AG09319 (cell line): ENCODE data around the gene PELI3.

ENCODE experiments used
- DNase-seq: peaks from one replicate; pipeline ENCODE4 v3.0.0-alpha.2; 2010; ENCODE audit warnings: low read depth; ENCODE audit errors: extremely low read depth
- TF ChIP-seq, protein P1 (sequence below): IDR thresholded peaks from 2 replicates; pipeline ENCODE4 v1.5.1; 2011; ENCODE audit warnings: low read depth, mild to moderate bottlenecking, inconsistent platforms, low read length, moderate library complexity

PELI3 gene

DNA sequence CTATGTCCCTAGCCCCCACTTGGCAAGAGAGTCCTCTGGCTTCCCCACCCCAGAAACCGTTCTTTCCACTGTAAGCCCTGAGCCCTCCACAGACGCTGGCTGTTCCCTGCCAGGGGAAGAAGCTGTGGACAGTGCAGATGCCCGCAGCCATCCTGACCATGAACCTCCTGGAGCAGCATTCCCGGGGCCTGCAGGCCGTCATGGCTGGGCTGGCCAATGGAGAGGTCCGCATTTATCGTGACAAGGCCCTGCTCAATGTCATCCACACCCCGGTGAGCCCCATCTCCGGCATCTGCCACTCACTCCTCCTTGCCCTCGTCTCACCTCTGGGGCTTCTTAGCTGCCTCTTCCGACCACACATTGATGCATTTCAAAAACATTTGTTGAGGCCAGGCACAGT lies 56.9 kb downstream of the PELI3 start:
- DNase-seq: no peak
- TF ChIP-seq, protein P1, sequence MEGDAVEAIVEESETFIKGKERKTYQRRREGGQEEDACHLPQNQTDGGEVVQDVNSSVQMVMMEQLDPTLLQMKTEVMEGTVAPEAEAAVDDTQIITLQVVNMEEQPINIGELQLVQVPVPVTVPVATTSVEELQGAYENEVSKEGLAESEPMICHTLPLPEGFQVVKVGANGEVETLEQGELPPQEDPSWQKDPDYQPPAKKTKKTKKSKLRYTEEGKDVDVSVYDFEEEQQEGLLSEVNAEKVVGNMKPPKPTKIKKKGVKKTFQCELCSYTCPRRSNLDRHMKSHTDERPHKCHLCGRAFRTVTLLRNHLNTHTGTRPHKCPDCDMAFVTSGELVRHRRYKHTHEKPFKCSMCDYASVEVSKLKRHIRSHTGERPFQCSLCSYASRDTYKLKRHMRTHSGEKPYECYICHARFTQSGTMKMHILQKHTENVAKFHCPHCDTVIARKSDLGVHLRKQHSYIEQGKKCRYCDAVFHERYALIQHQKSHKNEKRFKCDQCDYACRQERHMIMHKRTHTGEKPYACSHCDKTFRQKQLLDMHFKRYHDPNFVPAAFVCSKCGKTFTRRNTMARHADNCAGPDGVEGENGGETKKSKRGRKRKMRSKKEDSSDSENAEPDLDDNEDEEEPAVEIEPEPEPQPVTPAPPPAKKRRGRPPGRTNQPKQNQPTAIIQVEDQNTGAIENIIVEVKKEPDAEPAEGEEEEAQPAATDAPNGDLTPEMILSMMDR: no peak

GRCh38 chr11:66524304-66525040 lies 57.8 kb downstream of the PELI3 start:
- no peak for DNase-seq
- TF ChIP-seq, protein P1: no peak
